Activated CD4-positive, alpha-beta T cell treated with anti-CD3 and anti-CD28 coated beads, Interleukin-2, amount 50 U/mL, for 1 hour (primary cell): Measurements from ENCODE around the gene CSMD2.

ENCODE experiments used
- DNase-seq: peaks from one replicate; pipeline ENCODE4 v3.0.0-alpha.2; 2020

The CSMD2 gene

GRCh38 chr1:33844166-33844565 is 320.9 kb downstream of the CSMD2 start:
- no peak for DNase-seq

GRCh38 chr1:33842348-33842747 is 322.7 kb downstream of the CSMD2 start:
- DNase-seq, result no peak

GRCh38 chr1:33841494-33841893 is 323.5 kb downstream of the CSMD2 start:
- DNase-seq, result no peak

- no peak for DNase-seq
These were observed 327.4 kb downstream of the CSMD2 start for GRCh38 chr1:33837635-33838034.

- DNase-seq, result no peak
These were observed 328.1 kb downstream of the CSMD2 start for GRCh38 chr1:33836911-33837310.

GRCh38 chr1:33828654-33829053 is 336.4 kb downstream of the CSMD2 start:
- no peak for DNase-seq

- no peak for DNase-seq
These were observed 337.0 kb downstream of the CSMD2 start for GRCh38 chr1:33828059-33828458.

GRCh38 chr1:33826711-33827110 is 338.3 kb downstream of the CSMD2 start:
- DNase-seq, result no peak

GRCh38 chr1:33826311-33826710 is 338.7 kb downstream of the CSMD2 start:
- no peak for DNase-seq

- DNase-seq, result no peak
These were observed 339.5 kb downstream of the CSMD2 start for GRCh38 chr1:33825506-33825905.

- no peak for DNase-seq
These were observed 340.1 kb downstream of the CSMD2 start for GRCh38 chr1:33824971-33825370.

- no peak for DNase-seq
These were observed 340.7 kb downstream of the CSMD2 start for GRCh38 chr1:33824321-33824720.

- no peak for DNase-seq
These were observed 341.2 kb downstream of the CSMD2 start for GRCh38 chr1:33823830-33824229.

GRCh38 chr1:33823401-33823800 is 341.6 kb downstream of the CSMD2 start:
- no peak for DNase-seq

GRCh38 chr1:33822396-33822795 is 342.6 kb downstream of the CSMD2 start:
- DNase-seq, result no peak

GRCh38 chr1:33821291-33821690 is 343.7 kb downstream of the CSMD2 start:
- no peak for DNase-seq

- no peak for DNase-seq
These were observed 344.2 kb downstream of the CSMD2 start for GRCh38 chr1:33820804-33821203.

GRCh38 chr1:33819913-33820311 is 345.1 kb downstream of the CSMD2 start:
- no peak for DNase-seq

GRCh38 chr1:33819290-33819912 is 345.6 kb downstream of the CSMD2 start:
- DNase-seq, result no peak

GRCh38 chr1:33818071-33818470 is 347.0 kb downstream of the CSMD2 start:
- DNase-seq, result no peak

GRCh38 chr1:33815061-33815460 is 350.0 kb downstream of the CSMD2 start:
- no peak for DNase-seq

- no peak for DNase-seq
These were observed 350.9 kb downstream of the CSMD2 start for GRCh38 chr1:33814166-33814565.

- no peak for DNase-seq
These were observed 354.5 kb downstream of the CSMD2 start for GRCh38 chr1:33810571-33810970.

GRCh38 chr1:33805988-33806387 is 359.0 kb downstream of the CSMD2 start:
- DNase-seq, result no peak

- no peak for DNase-seq
These were observed 362.8 kb downstream of the CSMD2 start for GRCh38 chr1:33802268-33802667.

- DNase-seq, result no peak
These were observed 367.2 kb downstream of the CSMD2 start for GRCh38 chr1:33797849-33798248.
